Spleen (tissue), 11 donors: ENCODE measurements around the gene GPR15LG. TPM values are rescaled to one million over a fixed set of nuclear protein-coding genes. Genes with fewer than 3 reads are reported as not detected.

Experiments
- DNase-seq: peaks from one replicate; pipeline ENCODE4 v3.0.0-alpha.2; 2020
- H3K27ac ChIP-seq, 8 donors: fragments of 200-600 bp; sonication (generic) in 7 of 8; 1 replicate in 4 of 8; 2 replicates in 4 of 8; pipeline versions ENCODE4 v1.5.0 to v1.8.0; 2016 to 2021; ENCODE audit warnings: inconsistent platforms in 4 of 8, mild to moderate bottlenecking in 4 of 8, moderate library complexity in 1 of 8
- H3K27me3 ChIP-seq, 7 donors: fragments of 200-600 bp; sonication (generic) in 6 of 7; replicated peaks in 1 of 7; 1 replicate in 4 of 7; 2 replicates in 3 of 7; pipeline versions ENCODE4 v1.5.0 to v1.8.0; 2016 to 2021; ENCODE audit warnings: inconsistent platforms in 3 of 7, mild to moderate bottlenecking in 1 of 7
- H3K36me3 ChIP-seq, 6 donors: fragments of 200-600 bp; sonication (generic) in 5 of 6; 1 replicate in 4 of 6; 2 replicates in 2 of 6; pipeline versions ENCODE4 v1.5.0 to v1.8.0; 2016 to 2021; ENCODE audit warnings: inconsistent platforms in 2 of 6
- H3K4me1 ChIP-seq, 6 donors: fragments of 200-600 bp; sonication (generic) in 5 of 6; 1 replicate in 3 of 6; 2 replicates in 3 of 6; pipeline versions ENCODE4 v1.5.0 to v1.8.0; 2016 to 2021; ENCODE audit warnings: inconsistent platforms in 3 of 6
- H3K4me3 ChIP-seq, 8 donors: fragments of 200-600 bp; sonication (generic) in 7 of 8; 1 replicate in 4 of 8; 2 replicates in 4 of 8; pipeline versions ENCODE4 v1.5.0 to v1.8.0; 2016 to 2021; ENCODE audit warnings: inconsistent platforms in 4 of 8, mild to moderate bottlenecking in 4 of 8, moderate library complexity in 2 of 8
- H3K9me3 ChIP-seq, 8 donors: fragments of 200-600 bp; sonication (generic) in 7 of 8; 1 replicate in 4 of 8; 2 replicates in 4 of 8; pipeline versions ENCODE4 v1.5.0 to v1.8.0; 2016 to 2021; ENCODE audit warnings: inconsistent platforms in 4 of 8
- CTCF ChIP-seq, 11 experiments: fragments of 200-600 bp in 7 of 11; fragments of 450-650 bp in 4 of 11; sonication (generic) in 4 of 11; IDR thresholded peaks in 8 of 11; conservative IDR thresholded peaks in 3 of 11; 1 replicate in 7 of 11; 2 replicates in 4 of 11; pipeline versions ENCODE4 v1.4.0 to v1.8.0; 2016 to 2021; ENCODE audit warnings: antibody characterized with exemption in 11 of 11, inconsistent platforms in 4 of 11, mild to moderate bottlenecking in 1 of 11
- POLR2A ChIP-seq, 3 donors: fragments of 450-650 bp; IDR thresholded peaks; one replicate each; pipeline ENCODE4 v1.5.1; 2017; ENCODE audit warnings: antibody characterized with exemption in 3 of 3, mild to moderate bottlenecking in 1 of 3
- POLR2AphosphoS5 ChIP-seq, 3 donors: sonication (generic); formaldehyde crosslinking; IDR thresholded peaks; one replicate each; pipeline ENCODE4 v1.5.1; 2017; ENCODE audit warnings: antibody characterized with exemption in 3 of 3
- WGBS, 5 donors: extraction: QIAGEN DNeasy Blood & Tissue Kit in 3 of 5; methylation state at CpG; one replicate each; pipeline versions ENCODE4 v1.1.5 to v1.1.7; 2013 to 2018; 5-methylcytosine and 5-hydroxymethylcytosine counted together
- intact Hi-C: fragments of 100-400 bp; cut with DNase I; formaldehyde crosslinking; loops from one replicate; pipeline ENCODE4 v1.15.0; 2023; ENCODE audit warnings: low total_unique reads
- polyA plus RNA-seq, 3 donors: library from polyadenylated mRNA; stranded (reverse); fragments of 200-250 nt; gene quantifications; one replicate each; pipeline ENCODE4 v1.2.1, GENCODE V29; 2013
- total RNA-seq, 7 donors: library from RNA; depleted of rRNA in 3 of 7; stranded (reverse); fragments of >200 nt in 3 of 7; fragmentation: NEBNext Ultra II Directional in 4 of 7; extraction: Animal tissue kit (Norgen Biotek cat#: 25700) in 4 of 7; gene quantifications; one replicate each; pipeline versions ENCODE4 v1.1.0 to v1.2.1, GENCODE V29; 2016 to 2021
- donor health status: healthy with polysubstance abuse.
- donor health status: DM: no; HTN: no; CAD: no; lungs with moderate emphysema.
- donor health status: DM: no; HTN: no; CAD: no.
- donor health status: Bipolar disorder and iron deficiency.
- donor health status: healthy.
- donor health status: DM: no; HTN: no; CAD: no.
- donor health status: DM: yes; HTN: yes; CAD: no.

Gene GPR15LG
- total and polyA plus RNA-seq, 10 donors = 0.16 TPM; not detected in 9

GRCh38 chr10:84221916-84222315 lies 48.3 kb downstream of the GPR15LG start:
- no peak for DNase-seq
- no peaks in the 10 kb centered on the region for H3K36me3 ChIP-seq
- H3K27ac ChIP-seq = no peak overlapping the region
- peaks cover 0 to 37% (median 6%) of the 10 kb centered on the region in 7 donors for H3K27me3 ChIP-seq
- H3K9me3 ChIP-seq = peaks cover 0 to 8% (median 2%) of the 10 kb centered on the region in 8 donors
- 73 to 92% (median 84%) methylated on average over 6 to 8 of the region's 8 CpGs for WGBS, 5 donors
- no peak for TF ChIP-seq POLR2AphosphoS5 (IDR thresholded peaks at IDR 0.05)
- no peak for TF ChIP-seq POLR2A (IDR thresholded peaks at IDR 0.05)
- no peak for TF ChIP-seq CTCF (IDR thresholded peaks at IDR 0.05 in 8 of 11, conservative IDR thresholded peaks at IDR 0.05 in 3 of 11)
- no peak overlapping the region for H3K4me3 ChIP-seq
- no peaks in the 10 kb centered on the region for H3K4me1 ChIP-seq
- intact Hi-C loops = no loop called here

- WGBS, 5 donors = 39 to 61% (median 50%) methylated on average over 4 to 6 of the region's 6 CpGs
- no peaks in the 10 kb centered on the region for H3K36me3 ChIP-seq
- intact Hi-C loops = no loop called here
- H3K4me3 ChIP-seq = no peak overlapping the region
- DNase-seq = no peak
- peaks cover 0 to 3% (median 0%) of the 10 kb centered on the region in 8 donors for H3K9me3 ChIP-seq
- no peaks in the 10 kb centered on the region for H3K4me1 ChIP-seq
- H3K27ac ChIP-seq = no peak overlapping the region
- peaks cover 0 to 37% (median 6%) of the 10 kb centered on the region in 7 donors for H3K27me3 ChIP-seq
- no peak for TF ChIP-seq POLR2AphosphoS5 (IDR thresholded peaks at IDR 0.05)
- TF ChIP-seq CTCF (IDR thresholded peaks at IDR 0.05 in 8 of 11, conservative IDR thresholded peaks at IDR 0.05 in 3 of 11) = no peak
- no peak for TF ChIP-seq POLR2A (IDR thresholded peaks at IDR 0.05)
Observed at GRCh38 chr10:84224411-84225028, 50.9 kb downstream of the GPR15LG start.

GRCh38 chr10:84225427-84226173 lies 52.0 kb downstream of the GPR15LG start, which contains the start of gene LRIT2:
LRIT2 (minus strand) TSS chr10:84225544; CDS start chr10:84225520, 24 bp downstream.
- no peak for TF ChIP-seq CTCF (IDR thresholded peaks at IDR 0.05 in 8 of 11, conservative IDR thresholded peaks at IDR 0.05 in 3 of 11)
- H3K27me3 ChIP-seq = peaks cover 0 to 36% (median 6%) of the 10 kb centered on the region in 7 donors
- H3K9me3 ChIP-seq = no peaks in the 10 kb centered on the region
- WGBS, 5 donors = 67 to 76% (median 71%) methylated on average over 6 of the region's 6 CpGs
- no peak within 1 kb of the TSS for H3K27ac ChIP-seq
- H3K4me3 ChIP-seq = no peak within 1 kb of the TSS
- no peaks in the 10 kb centered on the region for H3K4me1 ChIP-seq
- DNase-seq = no peak
- intact Hi-C loops = no loop called here
- no peaks in the 10 kb centered on the region for H3K36me3 ChIP-seq

- Histone ChIP-seq H3K4me1 (no peaks in the 10 kb centered on the region), H3K9me3 (no peaks in the 10 kb centered on the region), H3K27me3 (peaks cover 0 to 29% (median 6%) of the 10 kb centered on the region in 7 donors), H3K36me3 (no peaks in the 10 kb centered on the region), H3K4me3 (no peak overlapping the region), H3K27ac (no peak overlapping the region)
- intact Hi-C loops = no loop called here
- WGBS, 5 donors = 70 to 88% (median 79%) methylated on average over 3 of the region's 3 CpGs
- DNase-seq = no peak
- TF ChIP-seq POLR2AphosphoS5 (IDR thresholded peaks at IDR 0.05) (no peak), CTCF (IDR thresholded peaks at IDR 0.05 in 8 of 11, conservative IDR thresholded peaks at IDR 0.05 in 3 of 11) (no peak), POLR2A (IDR thresholded peaks at IDR 0.05) (no peak)
Observed at GRCh38 chr10:84226616-84227015, 53.0 kb downstream of the GPR15LG start.
